Fibroblast of lung (primary cell): ENCODE measurements around the gene CAPN10. TPM values are rescaled to one million over a fixed set of nuclear protein-coding genes. Genes with fewer than 3 reads are reported as not detected.

Source experiments
- DNase-seq, 2 donors: peaks; one replicate each; pipeline versions ENCODE4 v3.0.0 to v3.0.0-alpha.2; 2010; ENCODE audit warnings: low read depth in 2 of 2
- H2AFZ ChIP-seq: 2 replicates; pipeline ENCODE4 v1.5.1; 2012; ENCODE audit warnings: low read length, control low read depth, inconsistent platforms
- H3K27ac ChIP-seq: 2 replicates; pipeline ENCODE4 v1.5.1; 2011; ENCODE audit warnings: low read length, control low read depth; ENCODE audit not compliant: insufficient read depth
- H3K27me3 ChIP-seq: 2 replicates; pipeline ENCODE4 v1.5.1; 2011; ENCODE audit warnings: mild to moderate bottlenecking, low read length; ENCODE audit not compliant: control insufficient read depth, insufficient read depth
- H3K36me3 ChIP-seq: 2 replicates; pipeline ENCODE4 v1.5.1; 2011; ENCODE audit warnings: low read length; ENCODE audit not compliant: control insufficient read depth, insufficient read depth
- H3K4me1 ChIP-seq: 2 replicates; pipeline ENCODE4 v1.5.1; 2011; ENCODE audit warnings: low read length; ENCODE audit not compliant: control insufficient read depth, insufficient read depth; ENCODE audit errors: extremely low read depth
- H3K4me2 ChIP-seq: 2 replicates; pipeline ENCODE4 v1.5.1; 2011; ENCODE audit warnings: low read length, control low read depth; ENCODE audit not compliant: insufficient read depth; ENCODE audit errors: extremely low read depth
- H3K4me3 ChIP-seq, 4 experiments: fragments of 200-600 bp in 1 of 4; sonication (generic) in 1 of 4; replicated peaks in 1 of 4; 2 replicates each; pipeline ENCODE4 v1.5.1; 2011 to 2016; ENCODE audit warnings: low read length in 4 of 4, low read depth in 3 of 4, mild to moderate bottlenecking in 3 of 4, control low read depth in 2 of 4, inconsistent platforms in 1 of 4, mixed read lengths in 1 of 4; ENCODE audit not compliant: insufficient read depth in 1 of 4; ENCODE audit errors: control extremely low read depth in 1 of 4
- H3K79me2 ChIP-seq: 2 replicates; pipeline ENCODE4 v1.5.1; 2012; ENCODE audit warnings: mild to moderate bottlenecking, low read length, inconsistent platforms; ENCODE audit not compliant: control insufficient read depth, insufficient read depth
- H3K9ac ChIP-seq: 2 replicates; pipeline ENCODE4 v1.5.1; 2011; ENCODE audit warnings: mild to moderate bottlenecking, low read length, control low read depth; ENCODE audit not compliant: insufficient read depth
- H3K9me3 ChIP-seq: 2 replicates; pipeline ENCODE4 v1.5.1; 2012; ENCODE audit warnings: low read depth, low read length; ENCODE audit not compliant: control insufficient read depth, insufficient read depth
- H4K20me1 ChIP-seq: 2 replicates; pipeline ENCODE4 v1.5.1; 2011; ENCODE audit warnings: low read length; ENCODE audit not compliant: control insufficient read depth, insufficient read depth; ENCODE audit errors: extremely low read depth
- CTCF ChIP-seq, 2 donors: IDR thresholded peaks in 1 of 2; conservative IDR thresholded peaks in 1 of 2; 1 replicate in 1 of 2; 2 replicates in 1 of 2; pipeline ENCODE4 v1.5.1; 2011 to 2012; ENCODE audit warnings: low read length in 2 of 2, control low read depth in 1 of 2, inconsistent platforms in 1 of 2, low read depth in 1 of 2, mild to moderate bottlenecking in 1 of 2
- EZH2 ChIP-seq: IDR thresholded peaks from 2 replicates; pipeline ENCODE4 v1.5.1; 2012; ENCODE audit warnings: low read length, control low read depth, mild to moderate bottlenecking; ENCODE audit errors: missing control alignments
- polyA plus RNA-seq, 2 donors: library from polyadenylated mRNA; depleted of rRNA in 1 of 2; stranded (reverse) in 1 of 2; unstranded in 1 of 2; fragments of >200 nt; gene quantifications; 2 replicates each; pipeline ENCODE4 v1.2.1, GENCODE V29; 2011 to 2012; ENCODE audit warnings: missing spikeins in 1 of 2
- total RNA-seq: library from RNA; depleted of rRNA; stranded (reverse); fragments of >200 nt; gene quantifications from 2 replicates; pipeline ENCODE4 v1.2.1, GENCODE V29; 2014

The CAPN10 gene
- total and polyA plus RNA-seq, 2 donors (not counting 1 experiment from before 2014, with no cell fraction given) = 3.6 to 23.0 TPM

GRCh38 chr2:240553956-240554480 is 32.5 kb upstream of the CAPN10 start:
- peaks cover 1% of the 10 kb centered on the region for H3K79me2 ChIP-seq
- TF ChIP-seq CTCF (conservative IDR thresholded peaks at IDR 0.05 in 1 of 2, IDR thresholded peaks at IDR 0.05 in 1 of 2; ENCODE audit: low read depth in 1 of 2, low read length in 2 of 2) (no peak), EZH2 (no peak)
- no peak overlapping the region for H2AFZ ChIP-seq
- no peak overlapping the region for H3K9ac ChIP-seq
- H3K4me3 ChIP-seq = no peak overlapping the region
- H3K27ac ChIP-seq = no peak overlapping the region
- no peaks in the 10 kb centered on the region for H3K9me3 ChIP-seq
- no peaks in the 10 kb centered on the region for H4K20me1 ChIP-seq
- H3K27me3 ChIP-seq = no peaks in the 10 kb centered on the region
- peaks cover 2% of the 10 kb centered on the region for H3K4me1 ChIP-seq
- DNase-seq = no peak
- H3K36me3 ChIP-seq = no peaks in the 10 kb centered on the region
- no peak overlapping the region for H3K4me2 ChIP-seq

GRCh38 chr2:240554767-240555493 is 31.6 kb upstream of the CAPN10 start:
- Histone ChIP-seq H3K9ac (no peak overlapping the region), H3K79me2 (peaks cover 6% of the 10 kb centered on the region), H2AFZ (no peak overlapping the region), H3K9me3 (no peaks in the 10 kb centered on the region), H3K27me3 (no peaks in the 10 kb centered on the region), H3K4me3 (no peak overlapping the region), H3K4me2 (no peak overlapping the region), H3K27ac (no peak overlapping the region), H4K20me1 (no peaks in the 10 kb centered on the region), H3K4me1 (peaks cover 2% of the 10 kb centered on the region), H3K36me3 (no peaks in the 10 kb centered on the region)
- no peak for TF ChIP-seq EZH2
- no peak for TF ChIP-seq CTCF (conservative IDR thresholded peaks at IDR 0.05 in 1 of 2, IDR thresholded peaks at IDR 0.05 in 1 of 2; ENCODE audit: low read depth in 1 of 2, low read length in 2 of 2)
- no peak for DNase-seq

- TF ChIP-seq EZH2 = no peak
- no peak for TF ChIP-seq CTCF (conservative IDR thresholded peaks at IDR 0.05 in 1 of 2, IDR thresholded peaks at IDR 0.05 in 1 of 2; ENCODE audit: low read depth in 1 of 2, low read length in 2 of 2)
- H3K4me1 ChIP-seq = peaks cover 2% of the 10 kb centered on the region
- H3K9ac ChIP-seq = no peak overlapping the region
- H3K4me3 ChIP-seq = no peak overlapping the region
- H3K79me2 ChIP-seq = peaks cover 6% of the 10 kb centered on the region
- H3K27ac ChIP-seq = no peak overlapping the region
- H3K4me2 ChIP-seq = no peak overlapping the region
- no peaks in the 10 kb centered on the region for H3K27me3 ChIP-seq
- DNase-seq = no peak
- no peak overlapping the region for H2AFZ ChIP-seq
- no peaks in the 10 kb centered on the region for H4K20me1 ChIP-seq
- no peaks in the 10 kb centered on the region for H3K36me3 ChIP-seq
- H3K9me3 ChIP-seq = no peaks in the 10 kb centered on the region
These were observed 30.8 kb upstream of the CAPN10 start for GRCh38 chr2:240555541-240556250.
